Psoas muscle (tissue), 8 donors: ENCODE results near the gene MCOLN3. TPM values are rescaled to one million over a fixed set of nuclear protein-coding genes. Genes with fewer than 3 reads are reported as not detected.

Experiments
- ATAC-seq, 4 donors: fragments of 200-7000 bp; cut with Tn5 transposase; one replicate each; pipeline ENCODE4 v1.9.1; 2020; ENCODE audit warnings: moderate library complexity in 3 of 4, mild to moderate bottlenecking in 2 of 4
- DNase-seq, 2 donors: peaks; one replicate each; pipeline ENCODE4 v3.0.0-alpha.2; 2020
- H3K27ac ChIP-seq: fragments of 200-600 bp; one replicate; pipeline ENCODE4 v1.8.0; 2022
- H3K27me3 ChIP-seq, 3 donors: fragments of 200-600 bp in 1 of 3; one replicate each; pipeline versions ENCODE4 v1.6.1 to v1.8.0; 2013 to 2022; ENCODE audit warnings: low read length in 2 of 3, mild to moderate bottlenecking in 2 of 3, moderate library complexity in 1 of 3; ENCODE audit not compliant: insufficient read depth in 3 of 3
- H3K36me3 ChIP-seq, 2 donors: fragments of 200-600 bp in 1 of 2; one replicate each; pipeline versions ENCODE4 v1.6.1 to v1.8.0; 2013 to 2022; ENCODE audit warnings: low read depth in 1 of 2, mild to moderate bottlenecking in 1 of 2, moderate library complexity in 1 of 2; ENCODE audit not compliant: insufficient read depth in 1 of 2
- H3K4me1 ChIP-seq: fragments of 200-600 bp; one replicate; pipeline ENCODE4 v1.8.0; 2022
- H3K4me3 ChIP-seq: fragments of 200-600 bp; one replicate; pipeline ENCODE4 v1.8.0; 2022; ENCODE audit warnings: mild to moderate bottlenecking
- H3K9me3 ChIP-seq: fragments of 200-600 bp; one replicate; pipeline ENCODE4 v1.8.0; 2022
- CTCF ChIP-seq: fragments of 200-600 bp; IDR thresholded peaks from one replicate; pipeline ENCODE4 v1.8.0; 2022; ENCODE audit warnings: antibody characterized with exemption
- WGBS, 3 donors: extraction: QIAGEN DNeasy Blood & Tissue Kit; methylation state at CpG; one replicate each; pipeline versions ENCODE4 v1.1.6 to v1.1.7; 2013; 5-methylcytosine and 5-hydroxymethylcytosine counted together
- intact Hi-C, 2 donors: fragments of 100-400 bp; cut with DNase I; formaldehyde crosslinking; loops; one replicate each; pipeline versions ENCODE4 v1.11.0 to v1.14.2; 2022
- polyA plus RNA-seq, 3 donors: library from polyadenylated mRNA; stranded (reverse); fragments of 200-250 nt; gene quantifications; one replicate each; pipeline ENCODE4 v1.2.3, GENCODE V29; 2013
- total RNA-seq, 4 donors: library from RNA; stranded (reverse); fragmentation: NEBNext Ultra II Directional in 2 of 4; extraction: Animal tissue kit (Norgen Biotek cat#: 25700) in 2 of 4; gene quantifications; one replicate each; pipeline versions ENCODE4 v1.2.1 to v1.2.4, GENCODE V29; 2021 to 2023
- donor health status: healthy with polysubstance abuse.
- donor health status: DM: no; HTN: no; CAD: no; lungs with moderate emphysema.
- donor health status: Bipolar disorder and iron deficiency.
- donor health status: healthy.
- donor health status: DM: yes; HTN: yes; CAD: no.
- donor health status: DM: no; HTN: no; CAD: no.
- donor health status: DM: no; HTN: no; CAD: no.
- donor health status: DM: yes; HTN: yes; CAD: no.

The MCOLN3 gene
- total and polyA plus RNA-seq, 7 donors, result 0.06 to 0.62 (median 0.32) TPM; not detected in 3

- TF ChIP-seq CTCF, result no peak
- Histone ChIP-seq H3K4me3 (no peak overlapping the region), H3K27me3 (peaks cover 0 to 3% (median 0%) of the 10 kb centered on the region in 3 donors), H3K4me1 (no peaks in the 10 kb centered on the region), H3K36me3 (no peaks in the 10 kb centered on the region), H3K9me3 (no peaks in the 10 kb centered on the region), H3K27ac (no peak overlapping the region)
- intact Hi-C loops, result no loop called here
- DNase-seq, result no peak
- no peak for ATAC-seq
These were observed 40.9 kb upstream of the MCOLN3 start for GRCh38 chr1:85089203-85089602.

- no peaks in the 10 kb centered on the region for H3K36me3 ChIP-seq
- H3K9me3 ChIP-seq, result no peaks in the 10 kb centered on the region
- TF ChIP-seq CTCF, result no peak
- H3K27ac ChIP-seq, result no peak overlapping the region
- H3K4me3 ChIP-seq, result no peak overlapping the region
- WGBS, 3 donors, result 77 to 87% (median 82%) methylated on average over 2 of the region's 2 CpGs
- intact Hi-C loops, result no loop called here
- no peak for DNase-seq
- H3K4me1 ChIP-seq, result no peaks in the 10 kb centered on the region
- peaks cover 0 to 3% (median 0%) of the 10 kb centered on the region in 3 donors for H3K27me3 ChIP-seq
- ATAC-seq, result no peak
These were observed 40.1 kb upstream of the MCOLN3 start for GRCh38 chr1:85088408-85088784.

GRCh38 chr1:85087659-85088407 lies 39.5 kb upstream of the MCOLN3 start:
- WGBS, 3 donors, result 86 to 97% (median 96%) methylated on average over 1 of the region's 1 CpG
- no peaks in the 10 kb centered on the region for H3K9me3 ChIP-seq
- H3K4me3 ChIP-seq, result no peak overlapping the region
- ATAC-seq (no peak), DNase-seq (no peak)
- peaks cover 0 to 3% (median 0%) of the 10 kb centered on the region in 3 donors for H3K27me3 ChIP-seq
- TF ChIP-seq CTCF, result no peak
- no peaks in the 10 kb centered on the region for H3K4me1 ChIP-seq
- no peak overlapping the region for H3K27ac ChIP-seq
- H3K36me3 ChIP-seq, result no peaks in the 10 kb centered on the region
- intact Hi-C loops, result no loop called here

- H3K27ac ChIP-seq, result no peak overlapping the region
- no peak overlapping the region for H3K4me3 ChIP-seq
- ATAC-seq (no peak), DNase-seq (no peak)
- H3K9me3 ChIP-seq, result no peaks in the 10 kb centered on the region
- H3K27me3 ChIP-seq, result peaks cover 0 to under 1% (median 0%) of the 10 kb centered on the region in 3 donors
- intact Hi-C loops, result no loop called here
- H3K36me3 ChIP-seq, result no peaks in the 10 kb centered on the region
- 91 to 100% (median 93%) methylated on average over 1 of the region's 1 CpG for WGBS, 3 donors
- H3K4me1 ChIP-seq, result no peaks in the 10 kb centered on the region
- TF ChIP-seq CTCF, result no peak
These were observed 37.1 kb upstream of the MCOLN3 start for GRCh38 chr1:85085417-85085816.

GRCh38 chr1:85078903-85079302 lies 30.6 kb upstream of the MCOLN3 start:
- intact Hi-C loops, result no loop called here
- H3K27ac ChIP-seq, result no peak overlapping the region
- 50 to 51% (median 50%) methylated on average over 3 of the region's 3 CpGs for whole genome bisulfite sequencing, 3 donors
- ATAC-seq (no peak), DNase-seq (no peak)
- H3K4me3 ChIP-seq, result no peak overlapping the region
- no peaks in the 10 kb centered on the region for H3K4me1 ChIP-seq
- H3K9me3 ChIP-seq, result no peaks in the 10 kb centered on the region
- H3K36me3 ChIP-seq, result no peaks in the 10 kb centered on the region
- TF ChIP-seq CTCF, result no peak
- H3K27me3 ChIP-seq, result no peaks in the 10 kb centered on the region
